MCF 10A (cell line): ENCODE measurements around the gene GARS1. TPM values are rescaled to one million over a fixed set of nuclear protein-coding genes. Genes with fewer than 3 reads are reported as not detected.

ENCODE experiments used
- BruUV-seq: library from RNA; stranded (reverse); fragments of 400-500 nt; replicated peaks from 2 replicates; lab custom pipeline; 2021; lab: Mats Ljungman, UMichigan
- CTCF ChIA-PET: fragments of 300-600 bp; sonication (Branson Sonifier 250); formaldehyde crosslinking; extraction: SDS; loops from one replicate; lab custom pipeline; 2021; ENCODE audit warnings: antibody characterized with exemption, inconsistent platforms; lab: Yijun Ruan, JAX
- POLR2A ChIA-PET: fragments of 300-600, 350-650 bp; sonication (Branson Sonifier 250); formaldehyde crosslinking; extraction: SDS; loops from one replicate; lab custom pipeline; 2020; ENCODE audit warnings: antibody characterized with exemption, inconsistent platforms; lab: Yijun Ruan, JAX
- DNase-seq: peaks from one replicate; pipeline ENCODE4 v3.0.0-alpha.2; 2018; ENCODE audit not compliant: unreplicated experiment
- H3K27ac Mint-ChIP-seq: one replicate; pipeline ENCODE4 v1.8.0; 2022; ENCODE audit warnings: mild to moderate bottlenecking, low read depth, mixed read lengths; ENCODE audit not compliant: unreplicated experiment
- H3K27me3 Mint-ChIP-seq: one replicate; pipeline ENCODE4 v1.8.0; 2022; ENCODE audit warnings: mixed read lengths; ENCODE audit not compliant: insufficient read depth, unreplicated experiment
- H3K36me3 Mint-ChIP-seq: one replicate; pipeline ENCODE4 v1.8.0; 2022; ENCODE audit warnings: mild to moderate bottlenecking, moderate library complexity, mixed read lengths; ENCODE audit not compliant: insufficient read depth, unreplicated experiment
- H3K4me1 Mint-ChIP-seq: one replicate; pipeline ENCODE4 v1.8.0; 2022; ENCODE audit warnings: mixed read lengths; ENCODE audit not compliant: insufficient read depth, unreplicated experiment
- H3K4me3 Mint-ChIP-seq: one replicate; pipeline ENCODE4 v1.8.0; 2022; ENCODE audit warnings: mild to moderate bottlenecking, moderate library complexity, mixed read lengths; ENCODE audit not compliant: unreplicated experiment
- H3K9me3 Mint-ChIP-seq: one replicate; pipeline ENCODE4 v1.8.0; 2022; ENCODE audit warnings: mixed read lengths; ENCODE audit not compliant: unreplicated experiment
- intact Hi-C: fragments of 100-400 bp; cut with micrococcal nuclease; formaldehyde crosslinking; loops from 2 replicates; pipeline ENCODE4 v1.14.1; 2022
- total RNA-seq: library from RNA; stranded (reverse); gene quantifications from 2 replicates; pipeline ENCODE4 v1.2.3, GENCODE V29; 2022
- TF ChIP-seq, protein P1 (sequence below): fragments of 200-600 bp; IDR thresholded peaks from one replicate; pipeline ENCODE4 v1.8.0; 2022; ENCODE audit warnings: antibody characterized with exemption, mild to moderate bottlenecking; ENCODE audit not compliant: unreplicated experiment

The GARS1 gene
- total RNA-seq, 1 experiment from 2014 or later, result 386 TPM

DNA sequence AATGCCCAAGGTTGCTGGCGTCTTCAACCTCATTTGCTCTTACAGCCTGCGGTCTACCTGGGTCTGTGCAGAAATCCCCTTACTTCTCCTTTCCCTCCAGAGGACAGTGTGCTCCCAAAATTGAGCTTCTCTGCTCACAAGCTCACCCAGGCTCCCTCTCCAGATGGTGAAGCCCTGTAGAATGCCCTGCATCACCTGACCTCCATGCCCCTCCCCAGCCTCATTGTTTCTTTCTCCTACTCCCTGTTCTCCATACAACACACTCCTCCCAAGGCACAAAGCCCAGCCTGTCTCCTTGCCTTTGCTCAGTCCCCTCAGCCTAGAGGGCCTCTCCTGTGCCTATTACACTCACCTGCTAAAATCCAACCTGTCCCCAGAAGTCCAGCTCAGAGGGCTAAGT, 84.1 kb downstream of the GARS1 start:
- BruUV-seq, result no TSS peak
- H3K4me3 Mint-ChIP-seq, result no peak overlapping the region

GRCh38 chr7:30679664-30680063, 85.0 kb downstream of the GARS1 start:
- no peaks in the 10 kb centered on the region for H3K36me3 Mint-ChIP-seq
- BruUV-seq, result no TSS peak
- H3K4me3 Mint-ChIP-seq, result no peak overlapping the region
- no peak overlapping the region for H3K27ac Mint-ChIP-seq
- TF ChIP-seq, protein P1, sequence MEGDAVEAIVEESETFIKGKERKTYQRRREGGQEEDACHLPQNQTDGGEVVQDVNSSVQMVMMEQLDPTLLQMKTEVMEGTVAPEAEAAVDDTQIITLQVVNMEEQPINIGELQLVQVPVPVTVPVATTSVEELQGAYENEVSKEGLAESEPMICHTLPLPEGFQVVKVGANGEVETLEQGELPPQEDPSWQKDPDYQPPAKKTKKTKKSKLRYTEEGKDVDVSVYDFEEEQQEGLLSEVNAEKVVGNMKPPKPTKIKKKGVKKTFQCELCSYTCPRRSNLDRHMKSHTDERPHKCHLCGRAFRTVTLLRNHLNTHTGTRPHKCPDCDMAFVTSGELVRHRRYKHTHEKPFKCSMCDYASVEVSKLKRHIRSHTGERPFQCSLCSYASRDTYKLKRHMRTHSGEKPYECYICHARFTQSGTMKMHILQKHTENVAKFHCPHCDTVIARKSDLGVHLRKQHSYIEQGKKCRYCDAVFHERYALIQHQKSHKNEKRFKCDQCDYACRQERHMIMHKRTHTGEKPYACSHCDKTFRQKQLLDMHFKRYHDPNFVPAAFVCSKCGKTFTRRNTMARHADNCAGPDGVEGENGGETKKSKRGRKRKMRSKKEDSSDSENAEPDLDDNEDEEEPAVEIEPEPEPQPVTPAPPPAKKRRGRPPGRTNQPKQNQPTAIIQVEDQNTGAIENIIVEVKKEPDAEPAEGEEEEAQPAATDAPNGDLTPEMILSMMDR, result no peak
- intact Hi-C loops, result no loop called here
- peaks cover 95% of the 10 kb centered on the region for H3K27me3 Mint-ChIP-seq
- H3K4me1 Mint-ChIP-seq, result no peaks in the 10 kb centered on the region
- ChIA-PET CTCF (interaction anchor here (1.3 to 1.5 kb wide), 2 partner anchors 15 to 60 kb away, joined by 3 read pairs; no protein-coding TSS in a partner anchor), POLR2A (interaction anchor here (0.7 to 1.1 kb wide), 2 partner anchors 18 to 85 kb away, joined by 3 to 4 read pairs; no protein-coding TSS in a partner anchor)
- H3K9me3 Mint-ChIP-seq, result no peaks in the 10 kb centered on the region
- no peak for DNase-seq

More for the DNA sequence above, 84.1 kb downstream of the GARS1 start:
- H3K27me3 Mint-ChIP-seq, result peaks cover 86% of the 10 kb centered on the region
- CTCF ChIA-PET, result interaction anchor here (0.6 to 1.5 kb wide), 3 partner anchors 61 to 130 kb away, joined by 3 to 7 read pairs (median 3); no protein-coding TSS in a partner anchor
- TF ChIP-seq, protein P1, result no peak
- intact Hi-C loops, result no loop called here
- no peaks in the 10 kb centered on the region for H3K9me3 Mint-ChIP-seq
- DNase-seq, result no peak
- H3K36me3 Mint-ChIP-seq, result no peaks in the 10 kb centered on the region
- no peaks in the 10 kb centered on the region for H3K4me1 Mint-ChIP-seq
- POLR2A ChIA-PET, result interaction anchor here (0.7 kb wide), 2 partner anchors 84 to 853 kb away, joined by 3 read pairs; no protein-coding TSS in a partner anchor
- H3K27ac Mint-ChIP-seq, result no peak overlapping the region

DNA sequence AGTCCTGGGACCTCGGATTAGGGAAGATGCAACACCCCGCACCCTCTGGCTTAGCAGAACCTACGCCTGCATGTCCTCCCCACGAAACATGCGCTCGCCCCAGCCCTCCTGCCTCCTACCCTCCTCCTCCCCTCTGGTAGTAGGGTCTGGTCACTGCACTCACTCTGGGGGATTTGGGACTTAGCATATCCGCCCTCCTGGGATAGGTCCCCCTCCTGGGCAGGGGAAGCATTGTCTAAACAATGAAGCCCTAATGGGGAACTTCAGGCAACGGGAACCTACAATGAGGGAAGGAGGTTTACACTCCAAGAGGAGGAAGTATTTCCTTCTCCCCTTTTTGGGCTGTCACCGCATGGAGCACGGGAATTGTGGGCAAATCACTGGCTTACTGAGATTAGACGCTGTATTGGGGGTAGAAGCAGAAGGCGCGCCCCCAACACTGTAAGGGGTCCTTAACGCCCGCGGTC, 86.7 kb downstream of the GARS1 start:
- ChIA-PET CTCF (no interaction called here), POLR2A (no interaction called here)
- TF ChIP-seq, protein P1, result no peak
- DNase-seq, result no peak
- BruUV-seq, result no TSS peak
- intact Hi-C loops, result no loop called here
- H3K27me3 Mint-ChIP-seq, result peaks cover 82% of the 10 kb centered on the region
- H3K27ac Mint-ChIP-seq, result no peak overlapping the region
- no peaks in the 10 kb centered on the region for H3K4me1 Mint-ChIP-seq
- H3K9me3 Mint-ChIP-seq, result no peaks in the 10 kb centered on the region
- H3K36me3 Mint-ChIP-seq, result no peaks in the 10 kb centered on the region
- no peak overlapping the region for H3K4me3 Mint-ChIP-seq

DNA sequence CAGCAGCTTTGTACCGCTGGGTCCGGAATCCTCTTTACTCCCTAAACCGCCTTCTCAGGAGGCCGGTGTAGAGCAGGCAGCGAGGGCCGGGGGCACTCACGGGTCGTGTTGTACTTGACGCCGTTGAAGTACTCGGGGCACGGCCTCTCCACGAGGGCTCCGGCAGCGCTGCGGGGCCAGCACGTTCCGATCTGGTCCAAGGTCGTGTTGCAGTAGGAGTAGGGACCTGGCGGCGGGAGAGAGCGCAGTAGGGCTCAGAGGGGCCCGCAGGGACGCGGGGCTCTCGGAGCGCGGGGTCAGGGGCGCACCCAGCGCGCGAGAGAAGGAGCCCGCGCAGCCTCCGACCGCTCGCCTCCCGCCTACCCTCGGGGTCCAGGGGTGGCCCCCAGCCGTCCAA, 87.1 kb downstream of the GARS1 start:
- POLR2A ChIA-PET, result no interaction called here
- H3K4me3 Mint-ChIP-seq, result no peak overlapping the region
- DNase-seq, result no peak
- H3K27me3 Mint-ChIP-seq, result peaks cover 77% of the 10 kb centered on the region
- H3K9me3 Mint-ChIP-seq, result no peaks in the 10 kb centered on the region
- intact Hi-C loops, result no loop called here
- no TSS peak for BruUV-seq
- no peaks in the 10 kb centered on the region for H3K4me1 Mint-ChIP-seq
- CTCF ChIA-PET, result no interaction called here
- no peak overlapping the region for H3K27ac Mint-ChIP-seq
- TF ChIP-seq, protein P1, result no peak
- H3K36me3 Mint-ChIP-seq, result no peaks in the 10 kb centered on the region
